Measurements from ENCODE around the gene G6PC1.
"Not testable (repeated sequence)": the region's sequence is repeated elsewhere in the genome, so short reads cannot be mapped to it uniquely, and the experiment has no call there.

Gene G6PC1

DNA sequence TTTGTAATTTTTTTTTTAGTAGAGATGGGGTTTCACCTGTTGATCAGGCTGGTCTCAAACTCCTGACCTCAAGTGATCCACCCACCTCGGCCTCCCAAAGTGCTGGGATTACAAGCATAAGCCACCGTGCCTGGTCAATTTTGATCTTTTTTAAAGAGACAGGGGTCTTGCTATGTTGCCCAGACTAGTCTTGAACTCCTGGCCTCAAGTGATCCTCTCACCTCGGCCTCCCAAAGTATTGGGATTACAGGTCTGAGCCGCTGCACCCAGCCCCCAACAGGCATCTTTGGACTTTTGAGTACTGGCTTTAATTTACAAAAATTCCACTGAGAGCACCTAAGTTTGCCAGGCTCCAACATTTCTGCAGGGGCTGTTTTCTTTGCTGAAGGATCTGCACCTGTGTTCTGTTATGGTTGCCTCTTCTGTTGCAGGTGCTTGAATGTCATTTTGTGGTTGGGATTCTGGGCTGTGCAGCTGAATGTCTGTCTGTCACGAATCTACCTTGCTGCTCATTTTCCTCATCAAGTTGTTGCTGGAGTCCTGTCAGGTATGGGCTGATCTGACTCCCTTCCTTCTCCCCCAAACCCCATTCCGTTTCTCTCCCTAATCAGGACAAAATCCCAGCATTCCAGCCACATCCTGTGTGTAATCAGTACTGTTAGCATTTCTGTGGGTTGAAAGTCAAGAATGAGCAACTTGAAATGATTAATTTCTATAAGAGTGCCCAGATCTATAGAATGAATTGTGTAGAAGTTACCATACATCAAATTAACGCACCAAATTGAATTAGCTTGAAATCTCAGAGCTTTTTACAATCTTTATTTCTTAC is 8.5 kb downstream of the G6PC1 start:
- TF ChIP-seq CTCF (IDR thresholded peaks at IDR 0.05; ENCODE audit: low read depth, low read length, missing control alignments): no peak
- in situ Hi-C loops (cut with HindIII; ENCODE audit: low pct_ligation_motif_present, low sequenced_read_pairs): no loop called here

DNA sequence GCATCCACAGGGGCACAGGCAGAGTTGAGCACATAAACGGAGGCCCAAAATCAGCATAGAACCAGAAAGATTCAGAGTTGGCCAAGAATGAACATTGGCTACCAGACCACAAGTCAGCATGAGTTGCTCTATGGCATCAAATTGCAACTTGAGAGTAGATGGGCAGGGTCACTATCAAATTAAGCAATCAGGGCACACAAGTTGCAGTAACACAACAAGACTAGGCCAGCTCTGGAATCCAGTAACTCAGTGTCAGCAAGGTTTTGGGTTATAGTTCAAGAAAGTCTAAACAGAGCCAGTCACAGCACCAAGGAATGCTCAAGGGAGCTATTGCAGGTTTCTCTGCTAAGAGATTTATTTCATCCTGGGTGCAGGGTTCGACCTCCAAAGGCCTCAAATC is 12.9 kb downstream of the G6PC1 start:
- H3K4me3 ChIP-seq (ENCODE audit: low read depth, low read length): no peak overlapping the region
- peaks cover 3% of the 10 kb centered on the region for H3K27me3 ChIP-seq (replicated peaks)
- H3K36me3 ChIP-seq (replicated peaks): no peaks in the 10 kb centered on the region
- no peak overlapping the region for H3K27ac ChIP-seq
- TF ChIP-seq CTCF (IDR thresholded peaks at IDR 0.05; ENCODE audit: low read depth, low read length, missing control alignments): no peak
- DNase-seq: no peak
- in situ Hi-C loops (cut with HindIII; ENCODE audit: low pct_ligation_motif_present, low sequenced_read_pairs): no loop called here

More for the DNA sequence above, 8.5 kb downstream of the G6PC1 start:
- Histone ChIP-seq H3K27ac (no peak overlapping the region), H3K27me3 (replicated peaks) (peaks cover 5% of the 10 kb centered on the region), H3K4me3 (ENCODE audit: low read depth, low read length) (no peak overlapping the region), H3K36me3 (replicated peaks) (no peaks in the 10 kb centered on the region)
- DNase-seq: no peak

DNA sequence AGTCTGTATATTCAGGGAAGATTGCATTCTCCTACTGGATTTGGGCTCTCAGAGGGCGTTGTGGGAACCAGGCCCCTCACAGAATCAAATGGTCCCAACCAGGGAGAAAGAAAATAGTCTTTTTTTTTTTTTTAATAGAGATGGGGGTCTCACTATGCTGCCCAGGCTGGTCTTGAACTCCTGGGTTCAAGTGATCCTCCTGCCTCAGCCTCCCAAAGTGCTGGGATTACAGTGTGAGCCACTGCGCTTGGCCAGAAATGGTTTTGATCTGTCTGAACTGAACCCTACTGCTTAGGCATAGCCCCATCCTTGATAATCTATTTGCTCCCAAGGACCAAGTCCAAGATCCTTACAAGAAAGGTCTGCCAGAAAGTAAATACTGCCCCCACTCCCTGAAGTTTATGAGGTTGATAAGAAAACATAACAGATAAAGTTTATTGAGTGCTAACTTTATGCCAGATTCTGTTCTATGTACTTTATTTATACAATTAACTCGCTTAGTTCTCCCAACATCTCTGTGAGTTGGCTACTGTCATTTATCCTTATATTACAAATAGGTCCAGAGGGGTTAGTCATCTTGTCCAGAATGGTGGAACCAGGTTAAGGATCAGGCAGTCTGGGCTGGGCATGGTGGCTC is 13.5 kb downstream of the G6PC1 start:
- Histone ChIP-seq H3K27me3 (replicated peaks) (peaks cover 3% of the 10 kb centered on the region), H3K27ac (no peak overlapping the region), H3K36me3 (replicated peaks) (no peaks in the 10 kb centered on the region), H3K4me3 (ENCODE audit: low read depth, low read length) (no peak overlapping the region)
- DNase-seq: no peak
- in situ Hi-C loops (cut with HindIII; ENCODE audit: low pct_ligation_motif_present, low sequenced_read_pairs): no loop called here
- no peak for TF ChIP-seq CTCF (IDR thresholded peaks at IDR 0.05; ENCODE audit: low read depth, low read length, missing control alignments)

GRCh38 chr17:42915288-42915687 is 14.7 kb downstream of the G6PC1 start:
- DNase-seq; H3K4me3 ChIP-seq (ENCODE audit: low read depth, low read length); in situ Hi-C loops (cut with HindIII; ENCODE audit: low pct_ligation_motif_present, low sequenced_read_pairs); H3K27me3 ChIP-seq (replicated peaks); H3K27ac ChIP-seq; H3K36me3 ChIP-seq (replicated peaks): not testable (repeated sequence)

DNA sequence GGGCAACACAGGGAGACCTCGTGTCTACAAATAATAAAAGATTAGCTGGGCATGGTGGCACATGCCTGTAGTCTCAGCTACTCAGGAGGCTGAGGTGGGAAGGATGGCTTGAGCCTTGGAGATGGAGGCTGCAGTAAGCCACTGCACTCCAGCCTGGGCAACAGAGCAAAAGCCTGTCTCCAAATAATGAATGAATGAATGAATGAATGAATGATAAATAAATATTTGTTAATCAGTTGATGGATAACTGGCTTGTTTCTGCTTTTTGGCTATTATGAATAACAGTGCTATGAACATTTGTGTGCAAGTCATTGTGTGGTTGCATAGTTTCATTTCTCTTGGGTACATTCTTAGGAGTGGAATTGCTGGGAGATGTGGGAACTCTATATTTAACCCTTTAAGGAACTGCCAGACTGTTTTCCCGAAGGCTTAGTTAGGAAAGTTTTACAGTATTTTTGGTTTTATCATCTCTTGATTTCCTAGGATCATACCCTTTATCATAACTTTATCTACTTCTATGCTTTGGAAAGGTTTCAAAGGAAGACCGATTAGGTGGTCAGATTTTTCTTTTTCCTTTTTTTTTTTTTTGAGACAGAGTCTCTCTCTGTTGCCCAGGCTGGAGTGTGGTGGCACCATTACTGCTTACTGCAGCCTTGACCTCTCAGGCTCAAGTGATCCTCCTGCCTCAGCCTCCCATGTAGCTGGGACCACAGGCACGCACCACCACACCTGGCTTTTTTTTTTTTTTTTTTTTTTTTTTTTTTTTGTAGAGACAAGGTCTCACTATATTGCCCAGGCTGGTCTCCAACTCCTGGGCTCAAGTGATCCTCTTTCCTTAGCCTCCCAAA is 16.0 kb downstream of the G6PC1 start:
- H3K27ac ChIP-seq; H3K4me3 ChIP-seq (ENCODE audit: low read depth, low read length); DNase-seq; in situ Hi-C loops (cut with HindIII; ENCODE audit: low pct_ligation_motif_present, low sequenced_read_pairs); H3K27me3 ChIP-seq (replicated peaks); H3K36me3 ChIP-seq (replicated peaks): not testable (repeated sequence)

- Histone ChIP-seq H3K4me3 (ENCODE audit: low read depth, low read length) (no peak overlapping the region), H3K36me3 (replicated peaks) (no peaks in the 10 kb centered on the region), H3K27ac (no peak overlapping the region), H3K27me3 (replicated peaks) (peaks cover 9% of the 10 kb centered on the region)
- DNase-seq: no peak
- in situ Hi-C loops (cut with HindIII; ENCODE audit: low pct_ligation_motif_present, low sequenced_read_pairs): no loop called here
- TF ChIP-seq CTCF (IDR thresholded peaks at IDR 0.05; ENCODE audit: low read depth, low read length, missing control alignments): no peak
Observed at GRCh38 chr17:42917236-42917603, 16.6 kb downstream of the G6PC1 start.
